OCI-LY7 (cell line): Measurements from ENCODE around the gene EIPR1. TPM values are rescaled to one million over a fixed set of nuclear protein-coding genes. Genes with fewer than 3 reads are reported as not detected.

Experiments
- BruUV-seq: library from RNA; stranded (reverse); fragments of 400-500 nt; replicated peaks from 2 replicates; lab custom pipeline; 2021; lab: Mats Ljungman, UMichigan
- CTCF ChIA-PET: fragments of 300-600 bp; sonication (Branson Sonifier 250); formaldehyde crosslinking; loops from one replicate; lab custom pipeline; 2022; ENCODE audit warnings: antibody characterized with exemption; ENCODE audit not compliant: unreplicated experiment; lab: Charles Lee
- POLR2A ChIA-PET: fragments of 300-600 bp; sonication (Branson Sonifier 250); formaldehyde crosslinking; loops from one replicate; lab custom pipeline; 2022; ENCODE audit warnings: antibody characterized with exemption; lab: Charles Lee
- DNase-seq: peaks from one replicate; pipeline ENCODE4 v3.0.0-alpha.2; 2015; ENCODE audit warnings: low spot score
- H2AFZ ChIP-seq: fragments of 200-600 bp; sonication (generic), shearing (Covaris generic); 2 replicates; pipeline ENCODE4 v1.6.1; 2014; ENCODE audit warnings: mild to moderate bottlenecking, antibody characterized with exemption, low read length, moderate library complexity
- H3K27ac ChIP-seq: fragments of 200-600 bp; sonication (generic); 2 replicates; pipeline ENCODE4 v1.5.1; 2014; ENCODE audit warnings: mixed run types, low read depth, mild to moderate bottlenecking, moderate library complexity, low read length, inconsistent platforms; ENCODE audit not compliant: poor library complexity, severe bottlenecking
- H3K36me3 ChIP-seq: fragments of 200-600 bp; sonication (generic); 2 replicates; pipeline ENCODE4 v1.6.1; 2014; ENCODE audit warnings: mild to moderate bottlenecking, antibody characterized with exemption, low read length, moderate library complexity, mixed read lengths; ENCODE audit not compliant: insufficient read depth
- H3K4me1 ChIP-seq: fragments of 200-600 bp; sonication (generic); 2 replicates; pipeline ENCODE4 v1.5.1; 2014; ENCODE audit warnings: mild to moderate bottlenecking, low read length; ENCODE audit not compliant: insufficient read depth, poor library complexity, severe bottlenecking
- H3K4me2 ChIP-seq: fragments of 200-600 bp; sonication (generic); 2 replicates; pipeline ENCODE4 v1.6.1; 2014; ENCODE audit warnings: mild to moderate bottlenecking, low read length
- H3K4me3 ChIP-seq: fragments of 200-600 bp; sonication (generic); 2 replicates; pipeline ENCODE4 v1.5.1; 2014; ENCODE audit warnings: mild to moderate bottlenecking, low read depth, low read length; ENCODE audit not compliant: poor library complexity, severe bottlenecking
- H3K79me2 ChIP-seq: fragments of 200-600 bp; sonication (generic); 2 replicates; pipeline ENCODE4 v1.6.1; 2016; ENCODE audit warnings: low read depth, mild to moderate bottlenecking, low read length, moderate library complexity, mixed read lengths; ENCODE audit not compliant: insufficient read depth
- H3K9me2 ChIP-seq: fragments of 200-600 bp; sonication (generic); 2 replicates; pipeline ENCODE4 v1.6.1; 2016; ENCODE audit warnings: mild to moderate bottlenecking, low read length, mixed read lengths; ENCODE audit not compliant: insufficient read depth
- H3K9me3 ChIP-seq: fragments of 200-600 bp; sonication (generic); 2 replicates; pipeline ENCODE4 v1.6.1; 2014; ENCODE audit warnings: mild to moderate bottlenecking, mixed run types, low read length, mixed read lengths
- H4K20me1 ChIP-seq: fragments of 200-600 bp; sonication (generic); 2 replicates; pipeline ENCODE4 v1.6.1; 2014; ENCODE audit warnings: mild to moderate bottlenecking, antibody characterized with exemption, low read length, moderate library complexity, mixed read lengths; ENCODE audit not compliant: insufficient read depth
- EZH2phosphoT487 ChIP-seq: fragments of 200-600 bp; sonication (generic); IDR thresholded peaks from 2 replicates; pipeline ENCODE4 v1.6.1; 2018; ENCODE audit warnings: low read depth, borderline replicate concordance, mild to moderate bottlenecking, mixed run types, antibody characterized with exemption, low read length, moderate library complexity, mixed read lengths
- intact Hi-C: fragments of 100-400 bp; cut with micrococcal nuclease; formaldehyde crosslinking; loops from one replicate; pipeline ENCODE4 v1.10.0; 2022; ENCODE audit not compliant: unreplicated experiment
- total RNA-seq, 2 experiments: library from RNA; depleted of rRNA in 1 of 2; stranded (reverse); fragments of >200 nt in 1 of 2; shearing (Covaris generic) in 1 of 2; gene quantifications; 2 replicates each; pipeline ENCODE4 v1.2.3, GENCODE V29; 2014 to 2022
- TF ChIP-seq, protein P1 (sequence below): fragments of 200-600 bp; sonication (generic); conservative IDR thresholded peaks from 2 replicates; pipeline ENCODE4 v1.5.1; 2014; ENCODE audit warnings: mild to moderate bottlenecking, antibody characterized with exemption, low read length, moderate library complexity, mixed read lengths

Gene EIPR1
- total RNA-seq, 2 experiments from 2014 or later, result 60.5 to 61.7 TPM

DNA sequence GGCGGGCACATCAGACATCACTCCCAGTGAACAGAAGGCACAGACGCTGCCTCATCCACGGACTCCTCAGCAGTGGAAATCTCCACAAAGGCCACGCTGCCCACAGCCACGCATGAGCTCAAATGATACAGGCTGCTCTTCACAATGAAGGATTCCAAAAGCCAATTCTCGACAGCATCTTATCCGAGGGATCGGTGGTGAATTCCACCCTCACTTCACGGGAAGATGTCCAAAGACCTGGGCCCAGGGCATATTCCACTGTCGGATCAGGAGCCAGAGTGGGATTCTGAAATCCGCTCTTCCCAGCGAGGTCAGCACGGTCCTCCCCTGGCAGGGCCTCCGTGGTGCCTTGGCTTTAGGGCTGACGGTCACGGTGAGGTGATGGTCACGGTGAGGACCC is 55.8 kb downstream of the EIPR1 start:
- no peaks in the 10 kb centered on the region for H3K4me1 ChIP-seq
- no peaks in the 10 kb centered on the region for H4K20me1 ChIP-seq
- TF ChIP-seq EZH2phosphoT487, result no peak
- TF ChIP-seq, protein P1, sequence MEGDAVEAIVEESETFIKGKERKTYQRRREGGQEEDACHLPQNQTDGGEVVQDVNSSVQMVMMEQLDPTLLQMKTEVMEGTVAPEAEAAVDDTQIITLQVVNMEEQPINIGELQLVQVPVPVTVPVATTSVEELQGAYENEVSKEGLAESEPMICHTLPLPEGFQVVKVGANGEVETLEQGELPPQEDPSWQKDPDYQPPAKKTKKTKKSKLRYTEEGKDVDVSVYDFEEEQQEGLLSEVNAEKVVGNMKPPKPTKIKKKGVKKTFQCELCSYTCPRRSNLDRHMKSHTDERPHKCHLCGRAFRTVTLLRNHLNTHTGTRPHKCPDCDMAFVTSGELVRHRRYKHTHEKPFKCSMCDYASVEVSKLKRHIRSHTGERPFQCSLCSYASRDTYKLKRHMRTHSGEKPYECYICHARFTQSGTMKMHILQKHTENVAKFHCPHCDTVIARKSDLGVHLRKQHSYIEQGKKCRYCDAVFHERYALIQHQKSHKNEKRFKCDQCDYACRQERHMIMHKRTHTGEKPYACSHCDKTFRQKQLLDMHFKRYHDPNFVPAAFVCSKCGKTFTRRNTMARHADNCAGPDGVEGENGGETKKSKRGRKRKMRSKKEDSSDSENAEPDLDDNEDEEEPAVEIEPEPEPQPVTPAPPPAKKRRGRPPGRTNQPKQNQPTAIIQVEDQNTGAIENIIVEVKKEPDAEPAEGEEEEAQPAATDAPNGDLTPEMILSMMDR, result no peak
- H3K79me2 ChIP-seq, result no peaks in the 10 kb centered on the region
- no peak overlapping the region for H3K4me2 ChIP-seq
- DNase-seq, result no peak
- no peak overlapping the region for H3K4me3 ChIP-seq
- intact Hi-C loops, result no loop called here
- BruUV-seq, result no TSS peak
- H3K27ac ChIP-seq, result no peak overlapping the region
- H3K36me3 ChIP-seq, result peaks cover 47% of the 10 kb centered on the region
- POLR2A ChIA-PET, result no interaction called here
- no peaks in the 10 kb centered on the region for H3K9me3 ChIP-seq
- CTCF ChIA-PET, result no interaction called here
- H2AFZ ChIP-seq, result no peak overlapping the region
- H3K9me2 ChIP-seq, result no peaks in the 10 kb centered on the region

DNA sequence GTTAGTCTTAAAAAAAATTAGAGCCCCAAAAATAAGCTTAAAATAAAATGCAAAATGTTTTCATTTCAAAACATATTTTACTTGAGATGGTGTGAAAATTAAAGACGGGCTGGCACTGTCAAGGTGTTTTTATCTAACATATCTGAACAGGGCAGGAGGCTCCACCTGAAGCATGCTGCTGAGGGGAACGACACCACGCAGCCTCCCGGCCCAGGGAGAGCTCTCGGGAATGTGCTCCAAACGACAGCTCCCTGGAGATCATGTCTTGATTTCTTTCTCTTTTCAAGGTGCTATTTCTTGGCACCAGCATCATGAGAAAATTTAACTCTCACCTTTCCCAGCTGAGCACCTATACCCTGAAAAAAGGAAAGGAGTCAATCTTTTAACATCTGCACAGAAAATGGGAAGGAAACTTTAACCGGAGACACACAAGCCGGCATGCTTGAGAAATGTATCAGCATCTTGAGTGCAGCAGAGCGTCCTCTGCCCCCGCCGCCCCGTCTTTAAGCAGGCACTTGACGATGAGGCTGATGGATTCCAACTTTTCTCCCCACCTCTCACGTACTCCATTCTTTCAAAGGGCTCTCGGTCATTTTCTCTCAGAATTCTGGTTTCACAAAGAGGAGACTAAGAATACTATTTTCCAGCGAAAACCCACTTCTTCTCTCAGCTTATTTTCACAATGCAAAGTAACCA is 56.6 kb downstream of the EIPR1 start:
- POLR2A ChIA-PET, result interaction anchor here (0.5 to 0.6 kb wide), 2 partner anchors 11 to 39 kb away, joined by 4 to 5 read pairs; no protein-coding TSS in a partner anchor

More for the DNA sequence above, 56.6 kb downstream of the EIPR1 start:
- Histone ChIP-seq H3K4me3 (no peak overlapping the region), H3K9me3 (no peaks in the 10 kb centered on the region), H3K36me3 (peaks cover 49% of the 10 kb centered on the region), H3K9me2 (no peaks in the 10 kb centered on the region), H3K4me1 (no peaks in the 10 kb centered on the region), H3K27ac (no peak overlapping the region), H4K20me1 (no peaks in the 10 kb centered on the region), H3K4me2 (no peak overlapping the region), H3K79me2 (no peaks in the 10 kb centered on the region), H2AFZ (no peak overlapping the region)
- TF ChIP-seq EZH2phosphoT487, result no peak
- TF ChIP-seq, protein P1, result no peak
- intact Hi-C loops, result no loop called here
- no peak for DNase-seq
- BruUV-seq, result no TSS peak
- CTCF ChIA-PET, result no interaction called here
